ENCODE data around the gene HDHD2. TPM values are rescaled to one million over a fixed set of nuclear protein-coding genes. Genes with fewer than 3 reads are reported as not detected.

Gene HDHD2
- total and polyA plus RNA-seq, 4 donors: 17.0 to 23.0 (median 18.5) TPM

DNA sequence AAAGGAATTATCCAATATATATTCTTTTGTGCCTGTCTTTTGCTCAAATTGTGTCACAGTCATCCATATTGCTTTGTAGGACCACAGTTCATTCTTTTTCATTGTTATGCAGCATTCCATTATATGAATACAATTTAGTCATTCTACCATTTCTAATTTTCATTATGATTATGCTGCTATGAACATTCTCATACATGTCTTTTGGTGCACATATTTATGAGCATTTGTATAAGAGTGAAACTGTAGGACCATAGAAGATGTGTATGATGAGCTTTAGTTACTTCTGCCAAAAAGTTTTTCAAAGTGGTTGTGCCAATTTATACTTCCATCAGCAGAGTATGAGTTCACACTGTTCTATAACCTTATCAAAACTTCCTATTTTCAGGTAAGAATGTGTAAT, 18.2 kb upstream of the HDHD2 start (continued):
- TF ChIP-seq, protein P1, sequence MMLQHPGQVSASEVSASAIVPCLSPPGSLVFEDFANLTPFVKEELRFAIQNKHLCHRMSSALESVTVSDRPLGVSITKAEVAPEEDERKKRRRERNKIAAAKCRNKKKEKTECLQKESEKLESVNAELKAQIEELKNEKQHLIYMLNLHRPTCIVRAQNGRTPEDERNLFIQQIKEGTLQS (IDR thresholded peaks at IDR 0.05): no peak
- TF ChIP-seq HNF4G (IDR thresholded peaks at IDR 0.05) (no peak), YY1 (IDR thresholded peaks at IDR 0.05) (no peak), SP1 (IDR thresholded peaks at IDR 0.05) (no peak)

DNA sequence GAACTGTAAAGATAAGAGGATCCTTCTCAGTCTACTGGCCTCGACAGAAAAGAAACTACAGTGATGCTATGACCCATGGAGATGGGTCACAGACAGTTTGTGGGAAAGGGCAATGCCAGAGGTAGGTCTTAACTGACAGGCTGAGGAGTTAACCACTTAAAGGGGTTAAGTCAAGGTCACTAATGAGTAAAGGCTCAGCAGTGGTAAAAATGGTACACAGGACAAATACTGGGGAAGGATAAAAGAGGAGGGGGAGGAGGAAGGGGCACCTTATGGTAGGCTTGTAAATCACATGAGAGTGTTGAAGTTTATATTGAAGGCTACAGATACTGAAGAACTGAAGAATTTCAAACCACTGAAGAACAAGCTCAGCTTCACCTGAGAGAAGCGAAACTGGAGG, 16.0 kb upstream of the HDHD2 start:
- no peaks in the 10 kb centered on the region for H3K9me3 ChIP-seq (ENCODE audit: control insufficient read depth in 4 of 4, low read length in 3 of 4)
- no peak overlapping the region for H3K9ac ChIP-seq (ENCODE audit: low read depth in 1 of 2, low read length in 2 of 2)
- H3K27me3 ChIP-seq (ENCODE audit: control insufficient read depth in 4 of 4, insufficient read depth in 4 of 4, low read length in 3 of 4): no peaks in the 10 kb centered on the region
- WGBS: 89% methylated on average over 2 of the region's 2 CpGs
- no peaks in the 10 kb centered on the region for H3K36me3 ChIP-seq (ENCODE audit: control insufficient read depth in 4 of 4, insufficient read depth in 3 of 4, low read depth in 1 of 4, low read length in 3 of 4)
- no peak overlapping the region for H3K27ac ChIP-seq (ENCODE audit: low read depth in 1 of 2, low read length in 2 of 2)
- TF ChIP-seq, protein P1 (IDR thresholded peaks at IDR 0.05): no peak
- TF ChIP-seq SP1 (IDR thresholded peaks at IDR 0.05): no peak
- TF ChIP-seq NR2F2 (IDR thresholded peaks at IDR 0.05): no peak
- TF ChIP-seq CTCF (IDR thresholded peaks at IDR 0.05; ENCODE audit: low read depth, low read length, missing input control): no peak
- TF ChIP-seq RAD21 (IDR thresholded peaks at IDR 0.05): no peak
- TF ChIP-seq YY1 (IDR thresholded peaks at IDR 0.05): no peak
- no peak for TF ChIP-seq HNF4G (IDR thresholded peaks at IDR 0.05)
- TF ChIP-seq GABPA (IDR thresholded peaks at IDR 0.05 in 1 of 2, conservative IDR thresholded peaks at IDR 0.05 in 1 of 2): no peak
- no peak for TF ChIP-seq REST (IDR thresholded peaks at IDR 0.05)
- no peak for TF ChIP-seq ZBTB33 (IDR thresholded peaks at IDR 0.05)
- TF ChIP-seq, protein P2, sequence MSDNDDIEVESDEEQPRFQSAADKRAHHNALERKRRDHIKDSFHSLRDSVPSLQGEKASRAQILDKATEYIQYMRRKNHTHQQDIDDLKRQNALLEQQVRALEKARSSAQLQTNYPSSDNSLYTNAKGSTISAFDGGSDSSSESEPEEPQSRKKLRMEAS (IDR thresholded peaks at IDR 0.05): no peak
- no peak for TF ChIP-seq JUND (IDR thresholded peaks at IDR 0.05)
- TF ChIP-seq FOXA2 (IDR thresholded peaks at IDR 0.05): no peak
- TF ChIP-seq HNF4A (conservative IDR thresholded peaks at IDR 0.05): no peak
- TF ChIP-seq EGR1 (IDR thresholded peaks at IDR 0.05; ENCODE audit: low read depth in 2 of 2): no peak
- TF ChIP-seq TAF1 (conservative IDR thresholded peaks at IDR 0.05): no peak
- no peak for TF ChIP-seq FOXA1 (IDR thresholded peaks at IDR 0.05)
- TF ChIP-seq RXRA (IDR thresholded peaks at IDR 0.05): no peak
- no peak for DNase-seq (ENCODE audit: low spot score)
- H3K4me3 ChIP-seq (ENCODE audit: low read depth in 1 of 3, low read length in 3 of 3): no peak overlapping the region
- no peaks in the 10 kb centered on the region for H3K4me1 ChIP-seq (ENCODE audit: control insufficient read depth in 4 of 4, insufficient read depth in 4 of 4, low read length in 3 of 4)

Data from liver (tissue), 9 donors.